Cardiac muscle cell (in vitro differentiated cells and primary cell): Measurements from ENCODE around the gene LRRC7. TPM values are rescaled to one million over a fixed set of nuclear protein-coding genes. Genes with fewer than 3 reads are reported as not detected.
A peak's percentile ranks its signal among the peaks of the same experiment; 100 is the strongest.

Source experiments
- DNase-seq, 2 donors: peaks; one replicate each; pipeline versions ENCODE4 v3.0.0 to v3.0.0-alpha.2; 2010 to 2017; ENCODE audit warnings: low read depth in 1 of 2, low spot score in 1 of 2
- H3K27ac ChIP-seq: fragments of 200-600 bp; sonication (generic); 2 replicates; pipeline ENCODE4 v1.5.1; 2016
- H3K27me3 ChIP-seq: fragments of 200-600 bp; sonication (generic); 2 replicates; pipeline ENCODE4 v1.6.0; 2016; ENCODE audit warnings: control low read depth
- H3K36me3 ChIP-seq: fragments of 200-600 bp; sonication (generic); 2 replicates; pipeline ENCODE4 v1.5.1; 2016; ENCODE audit warnings: control low read depth
- H3K4me1 ChIP-seq: fragments of 200-600 bp; sonication (generic); 2 replicates; pipeline ENCODE4 v1.8.1; 2017; ENCODE audit warnings: low read depth, mild to moderate bottlenecking, mixed run types
- H3K4me3 ChIP-seq: fragments of 200-600 bp; sonication (generic); 2 replicates; pipeline ENCODE4 v1.5.1; 2016; ENCODE audit warnings: mild to moderate bottlenecking
- H3K9me3 ChIP-seq: fragments of 200-600 bp; sonication (generic); 2 replicates; pipeline ENCODE4 v1.5.1; 2017; ENCODE audit warnings: low read depth, mild to moderate bottlenecking, control low read depth
- polyA plus RNA-seq: library from polyadenylated mRNA; unstranded; fragments of >200 nt; fragmentation: Nextera tagmentation; extraction: Ambion mirVana; gene quantifications from 2 replicates; pipeline ENCODE4 v1.2.1, GENCODE V29; 2016
- total RNA-seq: library from RNA; depleted of rRNA; stranded (reverse); fragments of >200 nt; gene quantifications from 2 replicates; pipeline ENCODE4 v1.2.3, GENCODE V29; 2016
- TF ChIP-seq, protein P1 (sequence below): IDR thresholded peaks from 2 replicates; pipeline ENCODE4 v1.5.1; 2012; ENCODE audit warnings: low read depth, mild to moderate bottlenecking, low read length

Gene LRRC7
- total and polyA plus RNA-seq, 2 experiments from 2014 or later: 0.09 TPM; not detected in 1

DNA sequence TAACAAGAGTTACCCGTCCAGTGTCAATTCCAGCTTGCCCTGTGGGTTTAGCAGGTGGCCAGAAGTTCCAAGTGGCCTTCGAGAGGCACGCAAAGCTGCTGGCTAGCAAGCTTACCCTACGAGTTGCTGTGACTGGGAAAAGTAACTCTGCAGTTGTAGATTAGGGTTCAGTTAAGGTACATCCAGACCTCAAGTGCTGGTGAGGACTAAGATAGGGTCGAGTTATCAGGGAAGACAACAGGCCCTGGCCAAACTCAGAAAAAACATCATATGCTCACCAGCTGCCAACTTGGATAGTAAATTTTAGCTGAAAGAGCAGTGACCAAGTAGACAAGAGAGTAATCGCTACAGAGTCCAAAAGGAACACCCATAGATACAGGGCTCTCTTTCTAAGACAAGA, 27.7 kb upstream of the LRRC7 start:
- no peaks in the 10 kb centered on the region for H3K9me3 ChIP-seq

DNA sequence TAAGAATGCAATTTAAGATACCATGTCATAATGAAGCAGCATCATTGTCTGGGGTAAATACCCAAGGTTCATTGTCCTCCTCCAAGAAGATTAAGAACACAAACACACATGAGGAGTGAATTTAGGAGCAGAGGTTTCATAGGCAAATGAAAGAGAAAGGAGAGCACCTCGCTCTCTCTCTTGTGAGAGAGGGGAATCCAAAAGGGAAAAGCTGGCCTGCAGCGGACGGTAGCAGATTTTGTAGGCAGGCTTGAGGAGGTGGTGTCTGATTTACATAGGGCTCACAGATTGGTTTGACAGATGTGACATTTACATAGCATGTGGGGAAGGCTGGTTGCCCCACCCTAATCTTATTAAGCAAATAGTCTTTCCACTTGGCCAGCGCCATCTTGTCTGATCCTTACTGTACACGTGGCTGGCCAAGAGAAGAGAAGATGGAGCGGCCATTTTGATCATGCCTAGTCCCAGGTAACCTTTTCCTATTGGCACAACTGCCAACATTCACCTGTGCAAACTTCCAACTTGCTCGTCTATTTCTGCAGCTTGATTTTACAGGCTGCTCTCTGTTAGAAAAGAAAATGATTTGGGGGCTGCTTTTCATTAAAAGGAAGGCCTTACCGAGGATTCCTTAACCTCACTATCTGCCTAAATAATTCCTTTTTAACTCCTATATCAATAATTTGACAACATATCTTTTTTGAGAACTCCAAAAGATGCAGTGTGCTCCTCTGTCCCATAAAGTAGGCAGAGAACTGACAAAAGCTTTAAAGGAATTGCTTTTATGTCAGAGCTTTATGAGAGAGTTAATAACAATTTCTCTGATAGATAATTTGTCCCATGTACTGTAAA, 16.0 kb upstream of the LRRC7 start:
- H3K27me3 ChIP-seq: no peaks in the 10 kb centered on the region
- no peak overlapping the region for H3K27ac ChIP-seq
- TF ChIP-seq, protein P1, sequence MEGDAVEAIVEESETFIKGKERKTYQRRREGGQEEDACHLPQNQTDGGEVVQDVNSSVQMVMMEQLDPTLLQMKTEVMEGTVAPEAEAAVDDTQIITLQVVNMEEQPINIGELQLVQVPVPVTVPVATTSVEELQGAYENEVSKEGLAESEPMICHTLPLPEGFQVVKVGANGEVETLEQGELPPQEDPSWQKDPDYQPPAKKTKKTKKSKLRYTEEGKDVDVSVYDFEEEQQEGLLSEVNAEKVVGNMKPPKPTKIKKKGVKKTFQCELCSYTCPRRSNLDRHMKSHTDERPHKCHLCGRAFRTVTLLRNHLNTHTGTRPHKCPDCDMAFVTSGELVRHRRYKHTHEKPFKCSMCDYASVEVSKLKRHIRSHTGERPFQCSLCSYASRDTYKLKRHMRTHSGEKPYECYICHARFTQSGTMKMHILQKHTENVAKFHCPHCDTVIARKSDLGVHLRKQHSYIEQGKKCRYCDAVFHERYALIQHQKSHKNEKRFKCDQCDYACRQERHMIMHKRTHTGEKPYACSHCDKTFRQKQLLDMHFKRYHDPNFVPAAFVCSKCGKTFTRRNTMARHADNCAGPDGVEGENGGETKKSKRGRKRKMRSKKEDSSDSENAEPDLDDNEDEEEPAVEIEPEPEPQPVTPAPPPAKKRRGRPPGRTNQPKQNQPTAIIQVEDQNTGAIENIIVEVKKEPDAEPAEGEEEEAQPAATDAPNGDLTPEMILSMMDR: no peak
- DNase-seq: no peak
- H3K9me3 ChIP-seq: no peaks in the 10 kb centered on the region
- no peaks in the 10 kb centered on the region for H3K36me3 ChIP-seq
- H3K4me3 ChIP-seq: no peak overlapping the region
- no peaks in the 10 kb centered on the region for H3K4me1 ChIP-seq

More for the DNA sequence above, 27.7 kb upstream of the LRRC7 start:
- H3K4me1 ChIP-seq: no peaks in the 10 kb centered on the region
- no peak overlapping the region for H3K27ac ChIP-seq
- H3K27me3 ChIP-seq: no peaks in the 10 kb centered on the region
- TF ChIP-seq, protein P1: no peak
- H3K36me3 ChIP-seq: no peaks in the 10 kb centered on the region
- DNase-seq: no peak
- no peak overlapping the region for H3K4me3 ChIP-seq

DNA sequence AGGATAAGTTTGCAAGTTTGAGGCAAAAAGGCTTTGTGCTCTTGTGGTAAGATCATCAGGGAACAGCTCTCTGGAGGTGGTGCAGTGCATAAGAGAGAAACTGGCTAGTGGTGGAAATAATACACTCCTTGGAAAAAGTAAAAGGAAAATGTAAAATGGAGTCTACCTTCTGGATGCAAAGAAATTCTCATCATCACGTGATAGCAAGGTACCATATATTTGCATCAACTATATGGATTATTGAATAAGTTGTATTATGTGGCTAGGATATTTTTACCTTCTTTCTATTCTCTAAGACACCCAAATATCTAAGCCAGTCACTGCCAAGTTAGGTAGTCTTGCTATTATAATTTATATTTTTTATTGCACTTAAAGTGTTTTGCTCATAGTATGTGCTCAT, 14.0 kb upstream of the LRRC7 start:
- TF ChIP-seq, protein P1: no peak
- no peaks in the 10 kb centered on the region for H3K36me3 ChIP-seq
- H3K9me3 ChIP-seq: no peaks in the 10 kb centered on the region
- H3K27me3 ChIP-seq: no peaks in the 10 kb centered on the region
- no peaks in the 10 kb centered on the region for H3K4me1 ChIP-seq
- DNase-seq: no peak
- H3K4me3 ChIP-seq: no peak overlapping the region
- H3K27ac ChIP-seq: no peak overlapping the region

DNA sequence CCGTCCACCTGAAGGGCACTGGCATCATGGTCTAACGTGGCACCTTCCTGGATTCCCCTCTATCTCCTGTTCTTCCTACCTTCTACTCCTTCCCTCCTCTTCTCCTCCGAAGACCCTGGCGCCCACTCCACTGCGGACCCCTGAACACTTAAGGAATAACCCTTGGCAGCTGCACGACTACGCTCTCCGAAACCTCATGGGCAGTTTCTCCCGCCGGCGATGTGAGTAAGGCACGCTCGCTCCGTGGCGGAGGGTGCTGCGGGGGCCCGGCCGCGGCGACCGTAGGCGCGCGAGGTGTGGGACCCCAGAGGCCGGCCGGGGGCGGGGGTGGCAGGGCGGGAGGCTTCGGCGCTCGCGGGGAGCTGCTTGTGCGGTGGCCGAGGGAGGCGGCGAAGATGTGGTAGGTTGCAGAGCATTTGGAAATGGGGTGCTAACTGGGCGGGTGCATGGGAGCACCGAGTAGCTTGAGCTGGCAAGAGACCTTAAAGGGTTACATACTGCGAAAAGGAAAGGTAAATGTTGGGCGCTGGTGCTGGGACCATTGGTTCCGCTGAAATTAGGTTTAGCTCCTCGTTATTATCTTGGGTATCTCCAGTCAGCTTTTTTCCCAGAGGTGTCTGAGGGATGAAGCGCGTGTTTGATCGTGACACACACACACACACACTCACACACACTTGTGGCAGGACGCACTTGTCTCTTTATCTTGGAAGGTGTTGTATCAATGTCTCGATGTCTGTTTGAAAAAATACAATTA, 876 bp downstream of the LRRC7 start:
- Histone ChIP-seq H3K36me3 (no peaks in the 10 kb centered on the region), H3K4me3 (peak overlapping the region; percentile 41), H3K9me3 (no peaks in the 10 kb centered on the region), H3K4me1 (peaks cover 3% of the 10 kb centered on the region), H3K27me3 (peaks cover 90% of the 10 kb centered on the region), H3K27ac (no peak overlapping the region)
- TF ChIP-seq, protein P1: no peak
- peak; percentile 3 to 15 for DNase-seq

DNA sequence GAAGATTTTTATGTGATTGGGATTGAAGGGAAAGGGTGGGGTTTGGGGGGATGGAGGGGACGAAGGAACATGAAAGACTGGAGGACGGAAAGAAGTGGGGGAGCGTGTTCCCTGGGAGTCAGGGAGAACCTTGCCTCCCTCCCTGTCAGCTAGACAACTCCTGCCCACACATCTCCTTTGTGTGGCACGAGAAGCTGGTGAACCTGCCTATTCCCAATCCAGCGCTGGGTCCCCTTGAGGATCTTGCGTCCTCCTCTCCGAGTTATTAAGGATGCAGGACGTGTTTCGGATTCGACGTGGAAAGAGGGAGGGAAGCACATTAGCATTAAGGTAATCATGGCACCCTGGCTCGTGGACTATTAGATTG, 1.4 kb downstream of the LRRC7 start:
- H3K36me3 ChIP-seq: no peaks in the 10 kb centered on the region
- peaks cover 3% of the 10 kb centered on the region for H3K4me1 ChIP-seq
- peak overlapping the region; percentile 41 for H3K4me3 ChIP-seq
- peak in 1 of 2 donors; percentile 3 for DNase-seq
- TF ChIP-seq, protein P1: no peak
- peaks cover 94% of the 10 kb centered on the region for H3K27me3 ChIP-seq
- H3K27ac ChIP-seq: no peak overlapping the region
- H3K9me3 ChIP-seq: no peaks in the 10 kb centered on the region
